Hematopoietic multipotent progenitor cell treated with erythropoietin and hydrocortisone succinate and interleukin-3 and kit ligand, for 17 days (in vitro differentiated cells): Measurements from ENCODE around the gene ASCL1.

Source experiments
- DNase-seq: peaks from one replicate; pipeline ENCODE4 v3.0.0-alpha.2; 2015; ENCODE audit warnings: low spot score

ASCL1 gene

GRCh38 chr12:102951841-102952240, 5.6 kb upstream of the ASCL1 start:
- DNase-seq: no peak

GRCh38 chr12:102953221-102953620, 4.3 kb upstream of the ASCL1 start:
- no peak for DNase-seq

GRCh38 chr12:102954134-102954533, 3.3 kb upstream of the ASCL1 start:
- DNase-seq: no peak

- DNase-seq: no peak
These were observed 1.3 kb upstream of the ASCL1 start for GRCh38 chr12:102955926-102956737.

GRCh38 chr12:102956738-102957327, 641 bp upstream of the ASCL1 start:
- DNase-seq: no peak

- DNase-seq: no peak
These were observed 777 bp downstream of the ASCL1 start for GRCh38 chr12:102958073-102958829.

GRCh38 chr12:102958830-102959176, 1.3 kb downstream of the ASCL1 start:
- no peak for DNase-seq

- DNase-seq: no peak
These were observed 1.9 kb downstream of the ASCL1 start for GRCh38 chr12:102959391-102959790.

- DNase-seq: no peak
These were observed 3.4 kb downstream of the ASCL1 start for GRCh38 chr12:102960766-102961465.

GRCh38 chr12:102961466-102961855, 4.0 kb downstream of the ASCL1 start:
- DNase-seq: no peak

GRCh38 chr12:102962532-102962931, 5.1 kb downstream of the ASCL1 start:
- DNase-seq: no peak

- DNase-seq: no peak
These were observed 5.5 kb downstream of the ASCL1 start for GRCh38 chr12:102962986-102963385.

GRCh38 chr12:102963796-102964195, 6.3 kb downstream of the ASCL1 start:
- DNase-seq: no peak

- DNase-seq: no peak
These were observed 7.4 kb downstream of the ASCL1 start for GRCh38 chr12:102964872-102965271.

- no peak for DNase-seq
These were observed 8.0 kb downstream of the ASCL1 start for GRCh38 chr12:102965281-102966155.

GRCh38 chr12:102966200-102966863, 8.9 kb downstream of the ASCL1 start:
- DNase-seq: no peak

GRCh38 chr12:102970780-102971179, 13.3 kb downstream of the ASCL1 start:
- no peak for DNase-seq

GRCh38 chr12:102971227-102971626, 13.8 kb downstream of the ASCL1 start:
- no peak for DNase-seq

- DNase-seq: no peak
These were observed 16.1 kb downstream of the ASCL1 start for GRCh38 chr12:102973583-102973982.

GRCh38 chr12:102976609-102977280, 19.3 kb downstream of the ASCL1 start:
- no peak for DNase-seq
